Activated CD4-positive, CD25-positive, alpha-beta regulatory T cell treated with anti-CD3 and anti-CD28 coated beads, Interleukin-2, amount 50 U/mL, for 72 hours (primary cell): ENCODE measurements around the gene KRTAP9-8.
"Not testable (repeated sequence)": the region's sequence is repeated elsewhere in the genome, so short reads cannot be mapped to it uniquely, and the experiment has no call there.

ENCODE experiments used
- DNase-seq: peaks from one replicate; pipeline ENCODE4 v3.0.0; 2021

KRTAP9-8 gene

GRCh38 chr17:41237949-41238437 lies at the start of gene KRTAP9-8:
KRTAP9-8 (plus strand) TSS chr17:41237999; CDS start chr17:41238052, 53 bp downstream.
- DNase-seq: not testable (repeated sequence)

GRCh38 chr17:41189837-41190318 lies 47.9 kb upstream of the KRTAP9-8 start, which contains the start of gene KRTAP9-1:
KRTAP9-1 (plus strand) TSS chr17:41189887; CDS start chr17:41189887, 0 bp downstream.
- DNase-seq: not testable (repeated sequence)

GRCh38 chr17:41190328-41190727 lies 47.5 kb upstream of the KRTAP9-8 start:
- DNase-seq: no peak

GRCh38 chr17:41196068-41196467 lies 41.7 kb upstream of the KRTAP9-8 start:
- no peak for DNase-seq

- DNase-seq: no peak
These were observed 38.2 kb upstream of the KRTAP9-8 start for GRCh38 chr17:41199421-41200078.

- no peak for DNase-seq
These were observed 25.8 kb upstream of the KRTAP9-8 start for GRCh38 chr17:41211845-41212466.

GRCh38 chr17:41212524-41213169 lies 25.2 kb upstream of the KRTAP9-8 start:
- no peak for DNase-seq

- no peak for DNase-seq
These were observed 22.1 kb upstream of the KRTAP9-8 start for GRCh38 chr17:41215681-41216080.

GRCh38 chr17:41223821-41224220 lies 14.0 kb upstream of the KRTAP9-8 start:
- DNase-seq: no peak

- DNase-seq: no peak
These were observed 11.7 kb upstream of the KRTAP9-8 start for GRCh38 chr17:41226051-41226450.

GRCh38 chr17:41226598-41227095 lies 11.2 kb upstream of the KRTAP9-8 start, which contains the start of gene KRTAP9-2:
KRTAP9-2 (plus strand) TSS chr17:41226648; CDS start chr17:41226655, 7 bp downstream.
- DNase-seq: not testable (repeated sequence)

GRCh38 chr17:41230094-41230493 lies 7.7 kb upstream of the KRTAP9-8 start:
- DNase-seq: no peak

- no peak for DNase-seq
These were observed 6.1 kb upstream of the KRTAP9-8 start for GRCh38 chr17:41231731-41232130.

- not testable (repeated sequence) for DNase-seq
These were observed 5.2 kb upstream of the KRTAP9-8 start, which contains the start of gene KRTAP9-3 for GRCh38 chr17:41232399-41233105. KRTAP9-3 (plus strand) TSS chr17:41232449; CDS start chr17:41232502, 53 bp downstream.

- DNase-seq: not testable (repeated sequence)
These were observed 683 bp upstream of the KRTAP9-8 start for GRCh38 chr17:41237116-41237515.

- DNase-seq: not testable (repeated sequence)
These were observed 9.4 kb downstream of the KRTAP9-8 start for GRCh38 chr17:41246995-41247787.

GRCh38 chr17:41249637-41250240 lies 11.9 kb downstream of the KRTAP9-8 start, which contains the start of gene KRTAP9-4:
KRTAP9-4 (plus strand) TSS chr17:41249687; CDS start chr17:41249721, 34 bp downstream.
- DNase-seq: not testable (repeated sequence)

GRCh38 chr17:41251261-41251660 lies 13.5 kb downstream of the KRTAP9-8 start:
- DNase-seq: no peak

GRCh38 chr17:41254861-41255260 lies 17.1 kb downstream of the KRTAP9-8 start:
- DNase-seq: no peak

GRCh38 chr17:41255381-41256290 lies 17.8 kb downstream of the KRTAP9-8 start, which contains the start of gene KRTAP9-9:
KRTAP9-9 (plus strand) TSS chr17:41255384.
- DNase-seq: not testable (repeated sequence)
